ENCODE data around the gene ACSS3. TPM values are rescaled to one million over a fixed set of nuclear protein-coding genes. Genes with fewer than 3 reads are reported as not detected.

The ACSS3 gene
- total and polyA plus RNA-seq, 9 donors: 15.8 to 67.0 (median 39.1) TPM

GRCh38 chr12:81224626-81225025 is 146.7 kb downstream of the ACSS3 start:
- Histone ChIP-seq H3K27ac (no peak overlapping the region), H3K27me3 (no peaks in the 10 kb centered on the region), H3K36me3 (no peaks in the 10 kb centered on the region), H3K9me3 (no peaks in the 10 kb centered on the region), H3K4me3 (no peak overlapping the region), H3K4me1 (ENCODE audit: insufficient read depth) (peaks cover 2% of the 10 kb centered on the region)
- intact Hi-C loops (cut with DNase I): no loop called here
- DNase-seq: no peak
- TF ChIP-seq EP300 (IDR thresholded peaks at IDR 0.05): no peak
- no peak for TF ChIP-seq POLR2A (IDR thresholded peaks at IDR 0.05)
- TF ChIP-seq CTCF (IDR thresholded peaks at IDR 0.05): no peak
- WGBS, 3 donors: 96 to 98% (median 97%) methylated on average over 6 of the region's 6 CpGs

- no peaks in the 10 kb centered on the region for H3K27me3 ChIP-seq
- no peak for DNase-seq
- no peak overlapping the region for H3K27ac ChIP-seq
- no peak overlapping the region for H3K4me3 ChIP-seq
- intact Hi-C loops (cut with DNase I): no loop called here
- TF ChIP-seq EP300 (IDR thresholded peaks at IDR 0.05): no peak
- TF ChIP-seq POLR2A (IDR thresholded peaks at IDR 0.05): no peak
- TF ChIP-seq CTCF (IDR thresholded peaks at IDR 0.05): no peak
- WGBS, 3 donors: 56 to 65% (median 62%) methylated on average over 5 of the region's 5 CpGs
- H3K36me3 ChIP-seq: no peaks in the 10 kb centered on the region
- no peaks in the 10 kb centered on the region for H3K9me3 ChIP-seq
- no peaks in the 10 kb centered on the region for H3K4me1 ChIP-seq (ENCODE audit: insufficient read depth)
Observed at GRCh38 chr12:81229759-81230158, 151.9 kb downstream of the ACSS3 start.

- Histone ChIP-seq H3K27ac (no peak overlapping the region), H3K9me3 (no peaks in the 10 kb centered on the region), H3K27me3 (no peaks in the 10 kb centered on the region), H3K4me3 (no peak overlapping the region), H3K4me1 (ENCODE audit: insufficient read depth) (no peaks in the 10 kb centered on the region), H3K36me3 (no peaks in the 10 kb centered on the region)
- 63 to 77% (median 77%) methylated on average over 3 of the region's 3 CpGs for WGBS, 3 donors
- TF ChIP-seq POLR2A (IDR thresholded peaks at IDR 0.05): no peak
- no peak for TF ChIP-seq EP300 (IDR thresholded peaks at IDR 0.05)
- no peak for TF ChIP-seq CTCF (IDR thresholded peaks at IDR 0.05)
- no peak for DNase-seq
- intact Hi-C loops (cut with DNase I): no loop called here
Observed at GRCh38 chr12:81231574-81232368, 153.9 kb downstream of the ACSS3 start.

GRCh38 chr12:81245458-81245857 is 167.6 kb downstream of the ACSS3 start:
- no peak for TF ChIP-seq CTCF (IDR thresholded peaks at IDR 0.05)
- Histone ChIP-seq H3K27ac (no peak overlapping the region), H3K36me3 (no peaks in the 10 kb centered on the region), H3K27me3 (no peaks in the 10 kb centered on the region), H3K4me3 (no peak overlapping the region), H3K9me3 (no peaks in the 10 kb centered on the region), H3K4me1 (ENCODE audit: insufficient read depth) (peaks cover 3% of the 10 kb centered on the region)
- DNase-seq: no peak
- intact Hi-C loops (cut with DNase I): no loop called here
- WGBS, 3 donors: 6 to 8% (median 6%) methylated on average over 2 of the region's 2 CpGs

All from ovary (tissue), 9 donors.